WTC11 (cell line): ENCODE results near the gene TNRC18. TPM values are rescaled to one million over a fixed set of nuclear protein-coding genes. Genes with fewer than 3 reads are reported as not detected.

Experiments used
- ATAC-seq: fragments of 200-7000 bp; cut with Tn5 transposase; 2 replicates; pipeline ENCODE4 v1.10.0; 2021; ENCODE audit warnings: mild to moderate bottlenecking, moderate library complexity
- CTCF ChIA-PET: fragments of 300-600 bp; sonication (Branson Sonifier 250); formaldehyde crosslinking; loops from one replicate; lab custom pipeline; 2021; ENCODE audit warnings: antibody characterized with exemption; lab: Charles Lee
- POLR2A ChIA-PET: fragments of 350-600 bp; sonication (Branson Sonifier 250); formaldehyde crosslinking; loops from one replicate; lab custom pipeline; 2021; ENCODE audit warnings: antibody characterized with exemption; lab: Charles Lee
- DNase-seq: peaks from one replicate; pipeline ENCODE4 v3.0.0; 2021; ENCODE audit warnings: low spot score
- H3K27ac Mint-ChIP-seq: 2 replicates; pipeline ENCODE4 v1.8.0; 2021; ENCODE audit warnings: mixed read lengths
- H3K27me3 Mint-ChIP-seq: 2 replicates; pipeline ENCODE4 v1.8.0; 2021; ENCODE audit warnings: low read depth, mild to moderate bottlenecking, moderate library complexity, mixed read lengths
- H3K36me3 Mint-ChIP-seq: 2 replicates; pipeline ENCODE4 v1.8.0; 2021; ENCODE audit warnings: mixed read lengths
- H3K4me1 Mint-ChIP-seq: 2 replicates; pipeline ENCODE4 v1.8.0; 2022; ENCODE audit warnings: mixed read lengths
- H3K4me3 Mint-ChIP-seq: 2 replicates; pipeline ENCODE4 v1.8.0; 2021; ENCODE audit warnings: mild to moderate bottlenecking, moderate library complexity, mixed read lengths
- H3K9me3 Mint-ChIP-seq: 2 replicates; pipeline ENCODE4 v1.8.0; 2021; ENCODE audit warnings: mixed read lengths
- AFF4 ChIP-seq: sonication (generic); formaldehyde crosslinking; IDR thresholded peaks from 2 replicates; pipeline ENCODE4 v1.8.1; 2023; ENCODE audit warnings: mild to moderate bottlenecking, missing genetic modification reagents, borderline replicate concordance
- CREM ChIP-seq: sonication (generic); formaldehyde crosslinking; IDR thresholded peaks from 2 replicates; pipeline ENCODE4 v1.8.1; 2022; ENCODE audit warnings: mild to moderate bottlenecking, missing genetic modification reagents, moderate library complexity
- E2F1 ChIP-seq: sonication (generic); formaldehyde crosslinking; IDR thresholded peaks from 2 replicates; pipeline ENCODE4 v1.8.0; 2022; ENCODE audit warnings: mild to moderate bottlenecking, missing genetic modification reagents
- EMX1 ChIP-seq: fragments of 250-450 bp; sonication (Bioruptor Pico); IDR thresholded peaks from 2 replicates; pipeline ENCODE4 v1.8.0; 2021; ENCODE audit warnings: mild to moderate bottlenecking
- ERG ChIP-seq: fragments of 250-450 bp; sonication (Bioruptor Pico); IDR thresholded peaks from 2 replicates; pipeline ENCODE4 v1.8.0; 2021; ENCODE audit warnings: mild to moderate bottlenecking
- FOXP4 ChIP-seq: sonication (generic); formaldehyde crosslinking; IDR thresholded peaks from 2 replicates; pipeline ENCODE4 v1.8.0; 2022; ENCODE audit warnings: mild to moderate bottlenecking, missing genetic modification reagents
- GABPB1 ChIP-seq: sonication (generic); formaldehyde crosslinking; IDR thresholded peaks from 2 replicates; pipeline ENCODE4 v1.8.1; 2023; ENCODE audit warnings: mild to moderate bottlenecking, missing genetic modification reagents
- JAZF1 ChIP-seq: fragments of 250-450 bp; sonication (Bioruptor Pico); IDR thresholded peaks from 2 replicates; pipeline ENCODE4 v1.9.0; 2021; ENCODE audit warnings: moderate library complexity, mild to moderate bottlenecking, inconsistent platforms
- OVOL2 ChIP-seq: fragments of 250-450 bp; sonication (Bioruptor Pico); IDR thresholded peaks from 2 replicates; pipeline ENCODE4 v1.9.0; 2021; ENCODE audit warnings: mild to moderate bottlenecking, borderline replicate concordance
- PRDM15 ChIP-seq: sonication (generic); formaldehyde crosslinking; IDR thresholded peaks from 2 replicates; pipeline ENCODE4 v1.8.0; 2022; ENCODE audit warnings: missing genetic modification reagents
- PRRX2 ChIP-seq: fragments of 250-450 bp; sonication (Bioruptor Pico); IDR thresholded peaks from 2 replicates; pipeline ENCODE4 v1.8.0; 2021; ENCODE audit warnings: mild to moderate bottlenecking
- SMAD3 ChIP-seq: sonication (generic); formaldehyde crosslinking; IDR thresholded peaks from 2 replicates; pipeline ENCODE4 v1.8.0; 2022; ENCODE audit warnings: missing genetic modification reagents, mild to moderate bottlenecking, borderline replicate concordance
- TP53 ChIP-seq: sonication (generic); formaldehyde crosslinking; IDR thresholded peaks from 2 replicates; pipeline ENCODE4 v1.8.1; 2023; ENCODE audit warnings: mild to moderate bottlenecking, missing genetic modification reagents
- ZBTB43 ChIP-seq: sonication (generic); formaldehyde crosslinking; IDR thresholded peaks from 2 replicates; pipeline ENCODE4 v1.8.1; 2023; ENCODE audit warnings: mild to moderate bottlenecking, missing genetic modification reagents
- ZNF232 ChIP-seq: sonication (generic); formaldehyde crosslinking; IDR thresholded peaks from 2 replicates; pipeline ENCODE4 v1.8.0; 2022; ENCODE audit warnings: mild to moderate bottlenecking, missing genetic modification reagents
- ZNF263 ChIP-seq: sonication (generic); formaldehyde crosslinking; IDR thresholded peaks from 2 replicates; pipeline ENCODE4 v1.8.1; 2022; ENCODE audit warnings: low read depth, mild to moderate bottlenecking, moderate library complexity, missing genetic modification reagents
- ZNF396 ChIP-seq: fragments of 250-450 bp; sonication (Bioruptor Pico); IDR thresholded peaks from 2 replicates; pipeline ENCODE4 v1.8.0; 2021; ENCODE audit warnings: mild to moderate bottlenecking, moderate library complexity, borderline replicate concordance
- ZNF425 ChIP-seq: fragments of 250-450 bp; sonication (Bioruptor Pico); conservative IDR thresholded peaks from 2 replicates; pipeline ENCODE4 v1.9.0; 2021; ENCODE audit warnings: mild to moderate bottlenecking
- total RNA-seq: library from RNA; stranded (reverse); gene quantifications from 3 replicates; pipeline ENCODE4 v1.2.3, GENCODE V29; 2021

Gene TNRC18
- total RNA-seq, 1 experiment from 2014 or later = 55.0 TPM

DNA sequence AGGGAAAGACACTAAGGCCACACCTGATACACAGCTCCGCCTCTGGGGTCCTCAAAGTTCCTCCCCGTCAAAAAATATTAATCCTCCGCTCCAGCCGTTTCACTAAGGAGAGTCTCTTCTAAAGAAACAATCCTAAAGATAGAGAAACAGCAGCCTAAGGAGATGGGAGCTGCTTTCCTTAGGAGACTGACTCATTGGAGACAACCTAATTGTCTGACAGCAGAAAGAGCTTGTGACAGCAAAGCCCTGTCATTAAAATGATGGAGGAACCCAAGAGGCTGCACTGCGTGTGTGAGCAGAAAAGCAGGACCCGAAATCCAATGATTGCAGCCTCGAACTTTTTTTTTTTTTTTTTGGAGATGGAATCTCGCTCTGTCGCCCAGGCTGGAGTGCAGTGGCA, 44.0 kb upstream of the TNRC18 start (continued):
- no peak for TF ChIP-seq JAZF1 (CRISPR knock-in tag)
- TF ChIP-seq EMX1 = no peak
- TF ChIP-seq, all 79 proteins: peak for 0

DNA sequence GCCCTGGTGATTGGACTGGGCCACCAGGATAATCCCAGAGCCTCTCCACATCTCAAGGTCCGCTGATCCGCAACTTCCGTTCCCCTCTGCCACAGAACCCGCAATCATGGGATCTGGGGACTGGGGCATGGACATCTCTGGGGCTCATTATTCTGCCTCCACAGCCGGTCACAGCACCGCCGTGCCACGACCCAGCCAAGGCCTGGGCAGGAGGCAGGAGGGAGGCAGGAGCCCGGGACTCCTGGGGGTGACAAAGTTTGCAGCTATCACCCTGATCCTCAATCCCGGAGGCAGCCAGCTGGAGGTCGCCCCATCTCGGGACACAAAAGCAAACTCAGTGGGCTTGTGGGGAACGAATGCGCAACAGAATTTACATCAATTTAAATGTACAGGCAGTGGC, 42.9 kb upstream of the TNRC18 start:
- no peaks in the 10 kb centered on the region; the same call in 1 of the 2 replicates for H3K27me3 Mint-ChIP-seq
- no peak overlapping the region for H3K4me3 Mint-ChIP-seq
- H3K36me3 Mint-ChIP-seq = no peaks in the 10 kb centered on the region
- ChIA-PET POLR2A (interaction anchor here (1.2 kb wide), 1 partner anchor 214 kb away, joined by 3 read pairs; no protein-coding TSS in a partner anchor), CTCF (interaction anchor here (1.0 to 2.6 kb wide), 2 partner anchors 12 to 15 kb away, joined by 3 to 12 read pairs; no protein-coding TSS in a partner anchor)
- no peak for DNase-seq
- TF ChIP-seq PRDM15 (CRISPR knock-in tag) (0 out of 2 replicates have a peak, but pooled peaks have one; percentile 37), ERG (CRISPR knock-in tag) (no peak), GABPB1 (CRISPR knock-in tag) (no peak), PRRX2 (CRISPR knock-in tag) (no peak), ZNF232 (no peak), TP53 (CRISPR knock-in tag) (no peak), AFF4 (CRISPR knock-in tag) (no peak)
- ATAC-seq = no peak
- no peaks in the 10 kb centered on the region for H3K9me3 Mint-ChIP-seq
- peak overlapping the region; percentile 89 for H3K27ac Mint-ChIP-seq
- no peaks in the 10 kb centered on the region for H3K4me1 Mint-ChIP-seq

DNA sequence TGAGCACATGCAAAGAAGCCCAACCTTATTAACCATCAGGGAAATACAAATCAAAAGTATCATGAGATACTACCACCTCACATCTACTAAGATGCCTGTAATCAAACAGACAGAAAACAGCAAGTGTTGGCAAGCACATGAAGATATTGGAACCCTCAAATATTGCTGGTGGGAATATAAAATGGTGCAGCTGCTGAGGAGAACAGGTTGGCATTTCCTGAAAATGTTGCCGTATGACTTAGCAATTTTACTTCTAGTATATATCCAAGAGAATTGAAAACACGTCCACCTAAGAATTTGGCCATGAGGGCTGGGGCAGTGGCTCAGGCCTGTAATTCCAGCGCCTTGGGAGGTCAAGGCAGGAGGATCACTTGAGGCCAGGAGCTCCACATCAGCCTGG, 39.4 kb upstream of the TNRC18 start:
- DNase-seq (no peak), ATAC-seq (no peak)
- Mint-ChIP-seq H3K27me3 (no peaks in the 10 kb centered on the region; the same call in 1 of the 2 replicates), H3K9me3 (no peaks in the 10 kb centered on the region), H3K4me1 (no peaks in the 10 kb centered on the region), H3K27ac (no peak overlapping the region), H3K36me3 (no peaks in the 10 kb centered on the region), H3K4me3 (no peak overlapping the region)
- POLR2A ChIA-PET = no interaction called here
- CTCF ChIA-PET = interaction anchor here (1.4 to 2.4 kb wide), 2 partner anchors 12 to 15 kb away, joined by 4 to 8 read pairs; no protein-coding TSS in a partner anchor
- TF ChIP-seq FOXP4 (no peak), OVOL2 (CRISPR knock-in tag) (no peak), CREM (CRISPR knock-in tag) (no peak), ZNF425 (CRISPR knock-in tag) (no peak), ZBTB43 (CRISPR knock-in tag) (no peak), E2F1 (no peak), ZNF263 (no peak), SMAD3 (CRISPR knock-in tag) (no peak), ZNF396 (CRISPR knock-in tag) (no peak), EMX1 (no peak)
